GM19240 (cell line): ENCODE measurements around the gene NUDCD2.
"Not testable (repeated sequence)": the region's sequence is repeated elsewhere in the genome, so short reads cannot be mapped to it uniquely, and the experiment has no call there.

Source experiments
- DNase-seq: peaks from one replicate; pipeline ENCODE4 v3.0.0; 2011; ENCODE audit warnings: low spot score; ENCODE audit not compliant: insufficient read length

The NUDCD2 gene

DNA sequence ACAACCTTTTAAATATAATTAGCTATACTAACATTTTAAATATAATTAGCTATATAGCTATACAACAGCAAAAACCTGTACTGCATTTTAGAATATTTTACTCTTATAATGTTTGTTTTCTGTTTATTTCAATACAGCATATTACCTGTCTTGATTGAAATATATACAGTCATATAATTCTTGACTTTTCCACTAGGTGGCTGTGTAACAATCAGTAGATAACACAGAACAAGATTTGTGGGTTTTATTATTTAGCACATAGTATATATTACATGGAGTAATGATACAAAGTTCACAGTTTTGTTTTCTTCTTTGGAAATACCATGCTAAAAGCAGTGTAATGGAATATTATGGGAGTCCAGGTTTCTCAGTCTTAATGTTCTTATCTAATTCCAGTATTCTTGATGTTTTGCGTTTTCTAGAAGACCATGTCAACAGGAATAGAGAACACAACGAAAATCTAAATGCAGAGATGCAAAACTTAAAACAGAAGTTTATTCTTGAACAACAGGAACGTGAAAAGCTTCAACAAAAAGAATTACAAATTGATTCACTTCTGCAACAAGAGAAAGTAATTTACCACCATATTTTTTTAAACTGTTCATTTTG lies 13.8 kb upstream of the NUDCD2 start:
- DNase-seq, result no peak

DNA sequence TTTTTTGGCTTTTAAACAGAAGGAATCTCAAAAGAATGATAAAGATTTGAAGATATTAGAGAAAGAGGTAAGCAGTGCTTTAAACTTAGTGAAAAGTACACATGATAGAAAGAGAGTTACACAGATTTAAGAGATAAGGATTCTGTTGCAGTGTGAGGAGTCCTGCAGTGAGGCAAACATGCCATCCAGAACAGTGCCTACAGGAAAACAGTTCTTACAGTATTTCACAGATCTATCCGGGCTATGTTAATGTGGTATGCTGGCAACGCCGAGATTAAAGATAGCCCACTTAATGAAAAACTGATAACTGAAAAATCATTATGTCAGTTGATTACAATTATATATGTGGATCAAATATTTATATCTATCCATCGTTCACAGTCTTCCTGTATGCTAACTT lies 7.8 kb upstream of the NUDCD2 start:
- no peak for DNase-seq

DNA sequence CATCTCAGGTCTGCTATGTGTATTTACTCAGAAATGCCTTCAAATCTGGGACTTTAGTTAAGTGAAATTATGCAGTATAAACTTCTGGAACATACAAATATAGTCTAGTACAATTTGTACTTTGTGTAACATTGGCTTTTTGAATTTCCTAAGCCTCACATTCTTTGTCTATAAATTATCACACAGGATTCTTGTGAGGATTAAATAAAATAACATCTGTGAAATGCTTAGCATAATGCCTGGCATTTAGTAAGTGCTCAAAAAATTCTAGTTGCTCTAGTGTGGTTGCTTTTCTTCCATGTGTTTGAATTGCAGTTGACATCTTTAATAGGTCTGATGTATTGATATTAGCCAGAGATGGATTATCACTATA lies 3.1 kb upstream of the NUDCD2 start:
- no peak for DNase-seq

DNA sequence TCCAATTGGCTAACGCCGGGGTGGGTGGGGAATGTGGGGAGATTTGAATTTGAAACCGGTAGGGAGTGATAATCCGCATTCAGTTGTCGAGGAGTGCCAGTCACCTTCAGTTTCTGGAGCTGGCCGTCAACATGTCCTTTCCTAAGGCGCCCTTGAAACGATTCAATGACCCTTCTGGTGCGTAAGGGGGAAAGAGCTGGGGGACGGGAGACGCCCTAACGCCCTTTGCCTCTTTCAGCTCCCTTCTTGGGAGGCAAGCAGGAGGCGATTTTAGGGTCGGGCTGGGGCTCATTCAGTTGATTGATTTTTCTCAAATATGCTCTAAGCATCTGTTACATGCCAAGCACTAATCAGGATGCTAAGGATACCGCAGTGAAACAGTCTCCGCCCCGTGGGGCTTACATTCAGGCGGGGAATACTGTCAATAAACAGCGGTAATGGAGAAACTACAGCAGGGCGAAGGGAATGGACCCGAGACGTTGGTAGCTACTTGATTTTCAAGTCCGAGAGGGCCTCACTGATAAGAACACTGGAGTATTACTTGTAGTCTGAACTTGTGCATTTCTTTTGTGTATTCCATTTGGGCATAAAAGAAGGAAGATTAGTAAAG lies 765 bp upstream of the NUDCD2 start, which contains the start of gene HMMR:
HMMR (plus strand) TSS at position 71 of the 610 bp plus-strand sequence; CDS start at position 132, 61 bp downstream.
- no peak for DNase-seq

DNA sequence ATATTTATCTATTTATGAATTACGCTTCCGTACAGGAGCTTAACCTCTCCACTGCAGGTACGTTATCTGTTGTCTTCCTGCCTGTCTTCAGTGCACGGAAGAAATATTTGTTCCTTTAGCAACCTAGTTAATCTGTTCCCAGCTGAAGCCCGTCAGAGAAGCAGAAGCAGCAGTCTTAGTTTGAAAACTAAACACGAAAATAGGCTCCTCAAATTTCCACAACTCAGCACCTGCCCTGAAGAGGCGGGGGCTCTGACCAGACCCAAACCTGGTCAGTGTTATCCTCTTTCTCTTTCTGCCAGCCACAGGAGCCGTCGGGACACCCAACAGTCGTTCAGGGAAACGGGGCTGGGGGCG lies 462 bp downstream of the NUDCD2 start:
- no peak for DNase-seq

DNA sequence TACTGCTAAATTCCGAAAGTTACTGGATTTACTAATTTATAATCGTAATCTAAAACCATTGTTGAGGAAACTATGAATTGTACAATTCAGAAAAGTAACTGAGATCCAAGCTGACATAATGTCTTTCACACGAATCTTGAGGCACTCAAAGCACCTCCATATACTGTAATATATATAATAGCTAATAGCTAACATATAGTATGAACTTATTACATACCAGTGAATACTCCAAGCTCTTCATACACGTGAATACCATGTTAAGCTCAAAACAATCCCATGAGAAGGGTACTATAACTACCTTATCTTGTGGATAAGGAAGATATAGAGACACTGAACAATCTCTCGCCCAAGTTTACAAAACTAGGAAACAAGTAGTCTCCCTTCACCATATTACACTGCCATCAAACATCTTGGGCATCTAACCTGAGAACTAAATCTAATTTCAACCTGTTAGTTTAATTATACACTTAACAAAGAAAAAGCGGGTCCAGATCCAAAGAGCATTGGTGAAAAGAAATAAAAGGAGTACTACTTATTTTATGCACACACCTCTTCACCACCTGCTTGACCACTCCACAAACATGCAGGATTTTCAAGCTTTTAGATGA lies 1.0 kb downstream of the NUDCD2 start:
- DNase-seq, result no peak

DNA sequence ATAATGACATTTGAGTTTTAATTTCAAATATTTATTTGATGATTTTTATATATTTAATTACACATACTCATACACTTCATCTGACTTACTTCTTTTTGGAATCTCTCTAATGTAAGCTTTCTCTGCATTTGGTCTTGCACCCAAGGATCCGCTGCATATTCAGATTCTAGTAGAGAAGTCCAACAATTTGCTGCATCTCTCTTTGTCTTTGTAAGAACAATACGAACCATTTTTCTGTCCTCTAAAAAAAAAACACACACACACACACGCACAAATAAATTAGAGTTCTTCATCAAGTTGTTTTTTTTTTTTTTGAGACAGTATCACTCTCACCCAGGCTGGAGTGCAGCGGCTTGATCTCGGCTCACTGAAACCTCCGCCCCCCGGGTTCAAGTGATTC lies 3.1 kb downstream of the NUDCD2 start:
- no peak for DNase-seq

DNA sequence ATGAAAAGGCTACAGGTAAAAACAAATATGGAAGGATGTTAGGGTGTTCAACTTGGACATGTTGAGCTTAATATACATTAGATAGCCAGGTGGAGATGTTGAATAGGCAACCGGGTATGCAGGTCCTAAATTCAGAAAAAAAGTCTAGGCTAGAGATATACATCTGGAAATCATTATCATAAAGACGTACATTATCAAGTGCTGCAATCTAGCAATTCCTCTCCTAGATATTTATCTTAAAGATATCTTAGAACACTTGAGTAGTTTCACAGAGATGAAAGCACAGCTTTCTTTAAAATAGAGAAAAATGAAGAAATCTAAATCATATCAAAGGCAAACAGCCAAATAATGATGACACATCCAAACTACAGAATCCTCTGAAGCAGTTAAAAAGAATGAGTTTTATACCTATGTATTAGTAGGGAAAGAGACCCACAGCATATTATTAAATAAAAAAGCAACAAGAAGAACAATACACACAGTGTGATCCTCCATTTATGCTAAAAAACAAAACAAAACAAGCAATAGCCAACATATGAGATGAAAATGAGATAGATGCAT lies 3.8 kb downstream of the NUDCD2 start:
- DNase-seq, result no peak

DNA sequence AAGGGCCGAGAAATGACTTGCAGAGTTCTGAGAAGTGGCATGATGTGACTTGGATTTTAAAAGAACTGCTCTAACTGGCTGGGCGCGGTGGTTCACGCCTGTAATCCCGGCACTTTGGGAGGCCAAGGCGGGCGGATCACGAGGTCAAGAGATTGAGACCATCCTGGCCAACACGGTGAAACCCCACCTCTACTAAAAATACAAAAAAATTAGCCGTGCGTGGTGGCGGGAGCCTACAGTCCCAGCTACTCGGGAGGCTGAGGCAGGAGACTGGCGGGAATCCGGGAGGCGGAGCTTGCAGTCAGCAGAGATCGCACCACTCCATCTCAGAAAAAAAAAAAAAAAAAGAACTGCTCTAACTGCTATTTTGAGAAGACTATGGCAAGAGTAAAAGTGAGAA lies 4.5 kb downstream of the NUDCD2 start:
- DNase-seq, result not testable (repeated sequence)

DNA sequence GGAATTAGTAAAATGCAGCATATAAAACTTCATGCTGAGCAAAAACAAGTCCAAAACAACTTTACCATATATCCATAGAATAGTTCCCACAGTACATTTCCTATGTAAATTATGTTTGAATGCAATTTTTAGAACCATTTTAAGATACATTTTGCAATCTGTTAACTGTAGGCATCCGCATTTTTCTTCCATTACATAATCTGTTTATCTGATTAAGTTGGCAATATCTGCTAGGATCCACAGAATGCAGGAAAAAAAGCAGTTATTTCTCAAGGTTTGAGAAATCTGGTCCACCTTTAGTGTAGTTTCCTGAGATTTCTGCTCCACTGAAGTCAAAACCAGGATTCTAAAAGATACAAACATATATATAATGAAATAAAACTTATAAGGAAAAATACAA lies 6.2 kb downstream of the NUDCD2 start:
- no peak for DNase-seq

DNA sequence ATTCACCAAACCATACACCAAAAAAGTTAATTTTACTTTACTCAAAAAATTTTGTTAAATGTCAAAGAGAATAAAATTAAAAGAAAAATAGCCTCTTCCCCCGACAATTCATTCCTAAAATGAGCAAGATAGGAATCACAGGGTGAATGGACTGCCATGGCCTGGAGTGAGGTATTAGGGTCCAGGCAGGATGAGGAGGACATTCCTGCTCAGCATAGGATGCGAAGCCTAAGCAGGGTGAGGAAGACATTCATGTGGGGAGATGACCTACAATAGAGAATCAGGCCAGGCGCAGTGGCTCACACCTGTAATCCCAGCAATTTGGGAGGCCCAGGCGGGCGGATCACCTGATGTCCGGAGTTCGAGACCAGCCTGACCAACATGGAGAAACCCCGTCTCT lies 8.4 kb downstream of the NUDCD2 start:
- no peak for DNase-seq

DNA sequence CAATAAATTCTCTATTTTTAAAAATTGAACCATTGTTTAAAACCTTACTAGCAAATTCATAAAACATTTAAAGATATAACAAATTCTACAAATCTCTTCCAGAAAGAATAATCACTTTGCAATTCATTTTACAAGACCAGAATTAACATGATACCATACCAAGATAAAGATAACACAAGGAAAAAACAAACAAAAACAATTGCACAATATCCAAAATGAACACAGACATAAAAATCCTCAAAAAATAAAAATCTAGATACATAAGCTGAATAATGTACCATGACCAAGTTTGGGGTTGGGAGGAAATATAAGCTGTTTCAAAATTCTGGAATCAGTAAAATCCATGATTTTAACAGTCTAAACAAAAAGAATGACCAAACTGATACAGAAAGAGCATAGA lies 11.4 kb downstream of the NUDCD2 start:
- DNase-seq, result no peak

DNA sequence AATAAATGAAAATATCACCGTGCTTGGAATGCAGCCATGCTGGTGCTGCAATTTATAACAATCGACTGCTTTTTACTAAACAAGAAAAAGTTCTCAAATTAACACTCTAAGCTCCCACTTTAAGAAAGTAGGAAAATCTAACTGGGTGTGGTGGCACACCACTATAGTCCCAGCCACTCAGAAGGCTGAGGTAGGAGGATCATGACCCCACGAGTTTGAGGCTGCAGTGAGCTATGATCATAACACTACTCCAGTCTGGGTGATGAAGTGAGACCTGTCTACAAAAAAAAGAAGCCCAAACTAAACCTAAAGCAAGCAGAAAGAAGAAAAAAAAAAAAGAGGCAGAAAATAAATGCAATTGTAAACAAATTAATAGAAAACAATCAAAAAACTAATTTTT lies 12.0 kb downstream of the NUDCD2 start:
- no peak for DNase-seq

DNA sequence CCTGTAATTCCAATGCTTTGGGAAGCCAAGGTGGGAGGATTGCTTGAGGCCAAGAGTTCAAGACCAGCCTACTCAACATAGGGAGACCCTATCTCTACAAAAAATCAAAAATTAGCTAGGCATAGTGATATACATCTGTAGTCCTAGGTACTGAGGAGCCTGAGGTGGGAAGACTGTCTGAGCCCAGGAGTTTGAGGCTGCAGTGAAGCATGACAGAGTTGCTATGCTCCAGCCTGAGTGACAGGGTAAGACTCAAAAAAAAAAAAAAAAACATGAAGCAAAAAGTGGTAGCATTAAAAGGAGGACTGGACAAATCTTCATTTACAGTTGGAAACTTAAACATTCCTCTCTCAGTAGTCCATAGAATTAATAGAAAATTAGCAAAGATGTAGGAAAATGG lies 12.7 kb downstream of the NUDCD2 start:
- DNase-seq, result no peak

DNA sequence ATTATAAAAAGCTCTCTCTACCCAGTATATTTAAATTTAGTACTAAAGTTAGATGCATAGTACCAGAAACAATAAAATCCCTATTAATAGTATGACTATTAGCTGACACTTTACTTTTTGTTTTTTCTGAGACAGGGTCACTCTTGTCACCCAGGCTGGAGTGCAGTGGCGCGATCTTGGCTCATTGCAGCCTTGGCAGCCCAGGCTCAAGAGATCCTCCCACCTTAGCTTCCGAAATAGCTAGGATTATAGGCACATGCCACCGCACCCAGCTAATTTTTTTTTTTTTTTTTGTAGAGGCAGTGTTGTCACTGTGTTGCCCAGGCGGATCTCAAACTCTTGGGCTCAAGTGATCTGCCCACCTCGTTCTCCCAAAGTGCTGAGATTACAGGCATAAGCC lies 14.6 kb downstream of the NUDCD2 start:
- no peak for DNase-seq

DNA sequence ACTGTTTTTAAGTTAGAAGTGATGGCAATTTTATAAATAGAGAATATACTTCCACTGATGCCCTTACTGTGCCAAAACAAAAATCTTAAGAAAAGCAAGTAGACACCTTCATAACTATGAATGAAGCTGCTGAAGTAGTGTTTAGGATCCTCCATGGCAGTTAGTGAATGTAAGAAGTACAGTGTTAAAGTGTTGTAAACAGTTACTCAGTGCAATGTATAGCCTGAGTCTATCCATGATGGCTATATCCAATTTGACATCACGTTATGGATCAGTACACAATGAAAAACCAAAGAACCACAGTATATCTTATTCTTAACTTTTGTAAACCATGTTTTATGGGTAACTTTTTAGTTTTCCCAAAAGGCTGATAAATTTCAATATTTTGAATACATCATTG lies 15.4 kb downstream of the NUDCD2 start:
- DNase-seq, result no peak

DNA sequence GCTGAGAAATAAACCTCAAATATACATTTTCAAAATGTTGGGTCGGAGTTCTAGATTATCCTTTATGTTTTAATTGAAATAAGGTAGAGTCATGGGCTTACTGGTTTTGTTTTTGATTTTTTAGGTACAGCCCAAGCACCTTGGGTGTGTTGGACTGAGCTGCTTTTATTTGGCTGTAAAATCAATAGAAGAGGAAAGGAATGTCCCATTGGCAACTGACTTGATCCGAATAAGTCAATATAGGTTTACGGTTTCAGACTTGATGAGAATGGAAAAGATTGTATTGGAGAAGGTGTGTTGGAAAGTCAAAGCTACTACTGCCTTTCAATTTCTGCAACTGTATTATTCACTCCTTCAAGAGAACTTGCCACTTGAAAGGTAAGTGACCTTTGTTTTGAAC lies 18.9 kb downstream of the NUDCD2 start:
- DNase-seq, result no peak

DNA sequence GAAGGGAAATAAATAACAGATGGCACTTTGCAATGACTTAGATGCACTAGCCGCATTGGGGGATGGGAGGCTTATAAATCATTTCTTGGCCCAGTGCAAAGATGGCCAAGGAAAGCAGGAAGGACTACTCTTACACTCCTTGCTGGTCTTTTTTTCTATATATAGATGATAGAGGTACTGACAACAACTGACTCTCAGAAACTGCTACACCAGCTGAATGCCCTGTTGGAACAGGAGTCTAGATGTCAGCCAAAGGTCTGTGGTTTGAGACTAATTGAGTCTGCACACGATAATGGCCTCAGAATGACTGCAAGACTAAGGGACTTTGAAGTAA lies 20.8 kb downstream of the NUDCD2 start:
- no peak for DNase-seq

DNA sequence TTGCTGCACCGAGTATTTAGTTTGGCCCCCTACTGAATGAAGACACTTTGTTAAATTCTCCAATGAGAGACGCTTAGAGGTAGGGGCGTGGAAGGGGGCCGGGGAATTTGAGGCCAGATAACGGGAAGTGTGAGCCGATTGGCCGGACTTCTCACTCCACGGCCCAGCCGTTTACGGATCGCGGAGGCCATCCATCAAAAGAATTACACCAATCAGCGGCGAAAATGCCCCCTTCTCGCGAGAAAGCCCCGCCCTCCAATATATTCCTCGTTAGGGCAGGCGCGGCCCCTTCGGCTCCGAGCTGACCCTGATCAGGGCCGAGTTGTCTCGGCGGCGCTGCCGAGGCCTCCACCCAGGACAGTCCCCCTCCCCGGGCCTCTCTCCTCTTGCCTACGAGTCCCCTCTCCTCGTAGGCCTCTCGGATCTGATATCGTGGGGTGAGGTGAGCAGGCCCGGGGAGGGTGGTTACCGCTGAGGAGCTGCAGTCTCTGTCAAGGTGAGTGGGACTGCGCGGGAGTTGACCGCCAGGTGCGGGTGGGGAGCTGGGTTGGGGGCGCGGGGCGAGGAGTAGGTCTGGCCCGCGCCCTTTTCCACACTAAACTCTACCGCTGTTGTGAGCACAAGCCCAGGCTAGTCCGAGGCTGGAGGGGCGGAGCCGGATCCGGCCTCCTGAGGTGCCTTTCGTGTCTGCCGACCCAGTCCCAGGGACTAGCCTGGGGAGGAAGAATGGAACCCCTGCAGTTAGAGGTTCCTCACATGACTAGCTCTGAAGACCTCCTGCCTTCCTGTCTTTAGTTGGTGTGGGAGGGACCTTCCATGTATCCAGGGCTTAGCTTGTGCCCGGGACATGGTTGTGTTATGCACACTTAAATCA lies 22.4 kb downstream of the NUDCD2 start, which contains the start of gene CCNG1:
CCNG1 (plus strand) TSS at position 287 of the 874 bp plus-strand sequence. CDS start 1,662 bp downstream, outside the sequence.
- DNase-seq, result peak; percentile 69

DNA sequence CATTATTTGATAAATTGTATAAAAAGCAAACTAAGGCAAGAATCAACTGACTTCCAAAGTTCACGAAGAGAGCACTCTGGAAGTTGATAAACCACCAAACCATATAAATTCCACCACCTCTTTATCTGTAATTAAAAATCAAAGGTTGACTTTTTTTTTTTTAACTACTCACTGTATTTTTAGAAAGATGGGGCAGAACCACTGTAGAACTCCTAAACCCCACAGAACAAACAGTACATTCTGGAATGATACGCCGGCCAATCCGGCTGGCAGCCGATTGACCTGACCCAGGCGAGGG lies 22.9 kb downstream of the NUDCD2 start:
- DNase-seq, result no peak

DNA sequence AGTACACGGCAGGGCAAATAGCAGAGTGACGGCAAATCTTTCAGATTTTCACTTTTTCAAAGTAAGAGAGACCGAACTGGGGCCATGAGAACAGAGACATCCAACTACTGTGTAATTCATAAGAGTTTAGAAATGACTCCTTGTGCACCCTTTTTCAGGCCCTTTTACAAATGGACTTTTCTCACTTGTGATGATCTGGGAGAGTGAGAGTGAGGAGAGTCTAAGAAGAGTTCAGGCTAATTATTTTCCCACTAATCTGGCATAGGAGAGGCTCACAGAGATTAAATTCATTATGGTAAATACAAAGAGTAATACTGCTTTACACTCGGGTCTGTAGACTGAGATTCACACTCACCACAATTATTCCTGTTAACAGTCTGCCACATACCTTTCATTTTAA lies 23.4 kb downstream of the NUDCD2 start:
- no peak for DNase-seq

DNA sequence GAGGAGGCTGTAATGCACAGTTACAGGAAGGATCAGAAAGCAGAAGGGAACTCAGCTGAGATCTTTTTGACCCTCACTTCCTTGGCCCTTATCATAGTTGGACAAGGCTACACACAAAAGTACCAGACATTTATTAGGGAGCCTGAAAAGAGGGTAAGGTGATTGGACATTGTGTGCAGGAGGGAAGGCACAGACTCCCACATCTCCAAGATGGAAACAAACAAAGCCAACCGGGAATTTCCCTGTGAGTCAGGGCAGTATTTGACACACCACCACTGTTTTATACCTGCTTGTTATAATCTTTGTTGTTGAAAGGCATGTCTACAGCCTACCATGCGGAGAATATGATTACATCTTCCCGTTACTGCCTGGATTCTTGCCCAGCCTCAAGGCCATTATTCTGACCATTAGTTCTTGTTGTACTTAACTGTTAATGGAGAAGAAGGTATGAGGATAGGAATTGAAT lies 25.5 kb downstream of the NUDCD2 start:
- DNase-seq, result no peak
